ENCODE results near the gene IQCE.

The IQCE gene

GRCh38 chr7:2616387-2617324, 57.9 kb downstream of the IQCE start:
- DNase-seq (ENCODE audit: low read depth) = no peak

DNA sequence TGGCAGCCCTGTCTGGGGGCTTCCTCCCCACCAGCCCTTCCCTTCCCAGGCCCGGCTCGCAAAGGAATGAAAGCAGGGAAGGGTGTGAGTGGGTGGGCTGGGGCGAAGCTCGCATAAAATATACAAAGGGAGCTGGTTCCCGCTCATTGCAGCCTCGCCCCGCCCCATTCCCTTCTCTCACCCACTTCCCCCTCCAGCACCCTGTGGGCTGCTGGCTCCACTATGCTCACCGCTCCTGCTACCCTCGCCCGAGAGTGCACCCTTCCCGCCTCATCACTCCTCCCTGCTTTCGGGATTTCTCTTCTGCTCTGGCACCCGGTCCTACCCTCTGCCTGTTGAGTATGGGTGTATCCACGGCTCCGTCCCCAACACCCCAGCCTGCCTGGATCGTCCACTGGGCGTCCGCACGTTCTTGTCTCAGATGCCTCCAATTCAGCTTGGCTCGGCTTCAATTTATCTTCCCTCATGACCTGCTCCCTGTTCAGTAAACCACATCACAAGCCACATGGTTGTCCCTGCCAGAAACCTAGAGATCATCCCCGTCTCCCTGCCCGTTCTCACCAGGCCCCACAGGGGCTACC, 58.6 kb downstream of the IQCE start:
- no peak for DNase-seq (ENCODE audit: low read depth)

DNA sequence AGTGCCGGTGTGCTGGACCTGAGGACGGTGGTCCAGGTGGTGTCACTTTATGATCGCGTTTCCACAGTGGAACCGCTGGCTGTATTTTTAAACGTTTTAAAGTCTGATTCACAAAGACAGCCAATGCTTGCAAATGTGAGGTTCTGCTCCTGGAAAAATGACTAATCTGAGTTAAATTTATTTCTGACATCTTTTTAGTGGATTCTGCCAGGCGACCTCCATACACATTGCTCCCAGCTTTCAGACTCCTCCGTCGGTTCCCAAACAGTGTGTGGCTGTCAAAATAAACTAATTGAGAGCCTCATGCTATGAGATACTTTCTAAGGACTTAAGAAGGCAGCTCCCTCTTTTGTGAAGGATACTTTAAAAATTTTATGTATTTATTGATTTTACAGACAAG, 60.3 kb downstream of the IQCE start:
- DNase-seq (ENCODE audit: low read depth) = no peak

GRCh38 chr7:2621061-2621828, 62.5 kb downstream of the IQCE start:
- no peak for DNase-seq (ENCODE audit: low read depth)

- DNase-seq (ENCODE audit: low read depth) = no peak
Measured at GRCh38 chr7:2621948-2622640, 63.3 kb downstream of the IQCE start.

- no peak for DNase-seq (ENCODE audit: low read depth)
Measured at GRCh38 chr7:2622869-2623697, 64.3 kb downstream of the IQCE start.

DNA sequence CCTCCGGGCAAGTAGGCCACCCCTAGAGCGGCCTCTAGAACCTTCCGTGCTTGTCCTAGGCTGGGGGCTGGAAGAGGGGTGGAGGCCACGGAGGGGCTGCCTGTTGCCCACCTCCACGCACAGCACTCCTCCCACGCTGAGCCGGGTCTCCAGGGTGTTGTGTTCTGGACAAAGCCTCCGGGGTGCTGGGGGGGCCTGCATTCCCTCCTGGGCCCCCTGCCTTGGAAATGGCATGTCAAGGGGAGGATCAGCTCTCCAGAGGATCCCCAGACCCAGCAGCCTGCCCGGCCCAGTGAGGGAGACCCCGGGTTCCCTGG, 64.9 kb downstream of the IQCE start:
- DNase-seq (ENCODE audit: low read depth) = no peak

DNA sequence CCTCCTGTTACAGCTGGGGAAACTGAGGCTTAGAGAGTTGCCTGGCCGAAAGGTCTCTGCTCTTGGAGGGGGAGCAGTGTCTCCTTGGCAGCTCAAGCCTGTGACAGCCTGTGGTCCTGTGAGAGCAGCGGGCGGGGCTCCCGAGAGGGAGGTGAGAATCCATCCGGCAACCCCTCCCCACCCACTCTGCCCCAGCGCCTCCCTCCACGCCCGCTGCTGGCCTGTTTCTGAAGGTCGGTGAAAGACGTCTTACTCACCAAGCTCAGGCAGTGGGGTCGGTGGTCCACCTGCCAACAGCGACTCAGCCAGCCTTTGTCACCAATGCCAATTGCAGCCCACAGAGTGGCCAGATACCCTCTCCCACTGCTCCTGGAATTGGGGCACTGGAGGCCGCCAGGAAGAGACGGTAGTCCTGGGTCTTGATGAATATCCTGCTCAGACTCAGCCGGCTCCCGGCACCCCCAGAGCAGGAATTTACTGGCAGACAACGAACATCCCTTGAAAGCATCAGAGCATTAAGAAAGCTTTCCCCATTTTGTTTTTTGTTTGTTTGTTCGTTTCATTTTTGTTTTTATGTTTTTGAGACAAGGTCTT, 65.6 kb downstream of the IQCE start:
- no peak for DNase-seq (ENCODE audit: low read depth)

- peak; percentile 51 for DNase-seq (ENCODE audit: low read depth)
Measured at GRCh38 chr7:2626498-2627117, 67.8 kb downstream of the IQCE start.

DNA sequence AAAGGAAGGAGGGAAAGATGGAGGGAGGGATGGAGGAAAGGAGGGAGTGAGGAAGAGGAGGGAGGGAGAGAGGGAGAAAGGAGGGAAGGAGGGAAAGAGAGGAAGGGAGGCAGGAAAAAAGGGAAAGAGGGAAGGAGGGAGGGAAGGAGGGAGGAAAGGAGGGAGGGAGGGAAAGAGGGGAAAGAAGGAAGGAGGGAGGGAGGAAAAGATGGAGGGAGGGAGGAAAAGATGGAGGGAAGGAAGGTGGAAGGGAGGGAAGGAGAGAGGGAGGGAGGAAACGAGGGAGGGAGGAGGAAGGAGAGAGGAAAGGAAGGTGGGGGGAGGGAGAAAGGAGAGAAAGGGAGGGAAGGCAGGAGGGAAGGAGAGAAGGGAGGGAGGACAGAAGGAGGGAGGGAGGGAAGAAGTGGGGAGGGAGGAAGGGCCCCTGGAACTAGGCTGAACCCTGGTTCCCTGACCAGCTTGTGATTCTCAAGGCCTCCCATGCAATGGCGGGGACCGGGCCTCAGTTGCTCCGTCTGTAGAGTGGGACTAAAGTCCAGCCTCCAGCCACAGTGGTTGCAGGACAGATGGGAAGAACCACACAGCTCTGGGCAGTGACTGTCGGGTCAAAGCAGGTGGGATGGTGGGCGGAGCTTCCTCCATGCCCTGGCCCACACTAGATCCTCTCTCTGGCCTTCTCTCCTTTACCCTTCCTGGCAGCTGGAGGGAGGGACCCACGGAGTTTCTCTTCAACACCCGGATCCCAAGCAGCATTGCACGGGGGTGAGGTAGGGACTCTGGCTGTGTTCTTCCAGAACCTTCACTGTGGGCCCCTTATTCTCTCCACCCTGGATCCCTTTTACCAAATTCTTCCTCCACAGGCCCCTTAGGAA, 68.7 kb downstream of the IQCE start:
- no peak for DNase-seq (ENCODE audit: low read depth)

DNA sequence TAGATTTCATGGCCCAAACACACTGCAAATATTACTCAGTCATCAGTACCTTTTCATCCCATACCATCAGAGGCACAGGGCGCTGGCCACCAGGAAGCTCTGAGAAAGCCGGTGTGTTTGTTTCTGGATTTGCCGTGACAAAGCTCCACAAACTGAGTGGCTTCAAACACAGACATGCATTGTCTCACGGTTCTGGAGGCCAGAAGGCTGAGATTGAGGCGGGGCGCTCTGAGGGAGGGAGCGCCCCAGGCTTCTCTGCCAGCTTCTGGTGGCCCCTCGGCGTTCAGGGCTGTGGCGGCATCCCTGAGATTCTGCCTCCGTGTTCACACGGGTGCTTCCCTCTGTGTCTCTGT, 69.3 kb downstream of the IQCE start:
- DNase-seq (ENCODE audit: low read depth) = no peak

GRCh38 chr7:2628891-2629290, 70.1 kb downstream of the IQCE start:
- DNase-seq (ENCODE audit: low read depth) = no peak

- DNase-seq (ENCODE audit: low read depth) = no peak
Measured at GRCh38 chr7:2629746-2630681, 71.2 kb downstream of the IQCE start.

- no peak for DNase-seq (ENCODE audit: low read depth)
Measured at GRCh38 chr7:2631946-2632732, 73.4 kb downstream of the IQCE start, which contains the start of gene TTYH3. Gene TTYH3 (plus strand): TSS chr7:2631986. CDS start chr7:2632156, 170 bp downstream.

- no peak for DNase-seq (ENCODE audit: low read depth)
Measured at GRCh38 chr7:2632733-2633537, 74.2 kb downstream of the IQCE start.

DNA sequence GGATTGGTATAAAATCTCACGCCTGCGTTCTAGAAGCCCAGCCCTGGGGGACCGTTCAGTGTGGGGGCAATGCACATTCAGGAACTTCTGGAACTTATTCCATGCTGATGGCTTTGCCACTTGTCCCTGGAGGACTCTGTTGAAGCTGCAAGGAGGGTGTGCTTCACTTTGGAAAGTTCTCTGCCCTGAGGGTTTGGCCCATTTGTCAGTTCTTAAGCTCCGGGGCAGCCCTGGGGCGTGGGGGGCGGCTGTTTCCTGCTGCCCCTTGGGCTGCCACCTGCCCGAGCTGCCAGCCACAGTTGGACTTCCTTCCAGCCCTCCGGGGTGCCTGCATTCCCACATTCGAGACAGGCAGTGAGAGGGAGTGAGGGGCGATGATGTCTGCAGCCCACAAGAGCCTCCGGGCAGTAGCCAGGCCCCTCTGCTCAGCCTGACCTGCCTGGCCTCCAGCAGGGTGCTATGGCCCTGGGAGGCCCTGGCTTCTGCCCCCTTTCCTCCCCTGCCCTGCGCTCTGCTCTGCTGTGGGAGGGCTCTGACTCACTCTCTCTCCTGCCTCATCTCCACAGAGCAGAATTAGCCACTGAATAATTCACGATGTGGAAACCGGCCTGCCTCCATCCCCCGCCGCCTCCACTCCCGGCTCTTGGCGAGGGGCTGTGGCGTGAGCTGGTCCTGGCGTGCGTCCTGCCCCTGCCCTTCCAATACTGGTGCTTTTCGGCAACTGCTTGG, 74.9 kb downstream of the IQCE start:
- peak; percentile 80 for DNase-seq (ENCODE audit: low read depth)
